GM12878 (cell line): Measurements from ENCODE around the gene MFAP4. TPM values are rescaled to one million over a fixed set of nuclear protein-coding genes. Genes with fewer than 3 reads are reported as not detected.

Experiments
- BCL11A ChIP-seq: IDR thresholded peaks from 2 replicates; pipeline ENCODE4 v1.6.1; 2011; ENCODE audit warnings: low read depth, low read length
- CHD2 ChIP-seq: IDR thresholded peaks from 2 replicates; pipeline ENCODE4 v1.6.1; 2011; ENCODE audit warnings: low read depth, low read length, improper control_type of control experiment, borderline replicate concordance
- EED ChIP-seq: sonication (generic); IDR thresholded peaks from 2 replicates; pipeline ENCODE4 v1.6.1; 2016; ENCODE audit warnings: antibody characterized with exemption, low read depth
- IKZF2 ChIP-seq, 2 experiments: fragments of 450-650 bp; IDR thresholded peaks; 2 replicates each; pipeline ENCODE4 v1.6.1; 2017; ENCODE audit warnings: mild to moderate bottlenecking in 2 of 2, moderate library complexity in 2 of 2
- JUND ChIP-seq: IDR thresholded peaks from 2 replicates; pipeline ENCODE4 v1.6.1; 2012; ENCODE audit warnings: low read depth, mild to moderate bottlenecking, low read length, improper control_type of control experiment, moderate library complexity
- MTA2 ChIP-seq: fragments of 450-650 bp; IDR thresholded peaks from 2 replicates; pipeline ENCODE4 v1.6.1; 2016; ENCODE audit warnings: low read depth, mild to moderate bottlenecking, moderate library complexity
- MYB ChIP-seq: fragments of 150-350 bp; IDR thresholded peaks from 2 replicates; pipeline ENCODE4 v1.6.1; 2014; ENCODE audit warnings: mild to moderate bottlenecking, low read depth, low read length, borderline replicate concordance
- NFYB ChIP-seq: IDR thresholded peaks from 2 replicates; pipeline ENCODE4 v1.6.1; 2011; ENCODE audit warnings: low read depth, mild to moderate bottlenecking, low read length, improper control_type of control experiment, moderate library complexity; ENCODE audit not compliant: insufficient read depth
- NR2F1 ChIP-seq: fragments of 450-650 bp; conservative IDR thresholded peaks from 2 replicates; pipeline ENCODE4 v1.6.1; 2017; ENCODE audit warnings: mild to moderate bottlenecking
- NRF1 ChIP-seq: conservative IDR thresholded peaks from 2 replicates; pipeline ENCODE4 v1.6.1; 2011; ENCODE audit warnings: mild to moderate bottlenecking, low read depth, low read length, improper control_type of control experiment
- PAX8 ChIP-seq: fragments of 450-650 bp; IDR thresholded peaks from 2 replicates; pipeline ENCODE4 v1.6.1; 2017; ENCODE audit warnings: mild to moderate bottlenecking, moderate library complexity
- TAF1 ChIP-seq: IDR thresholded peaks from 2 replicates; pipeline ENCODE4 v1.6.1; 2011; ENCODE audit warnings: mild to moderate bottlenecking, low read depth, low read length, borderline replicate concordance
- polyA plus RNA-seq, 11 experiments: library from polyadenylated mRNA; depleted of rRNA in 4 of 11; unstranded in 6 of 11; stranded (reverse) in 5 of 11; fragments of >200 nt; fragmentation: Nextera tagmentation in 4 of 11; fragmentation: Illumina TruSeq in 1 of 11; extraction: Ambion mirVana in 4 of 11; extraction: Trizol in 1 of 11; gene quantifications; 1 replicate in 1 of 11; 2 replicates in 10 of 11; pipeline versions ENCODE4 v1.2.1 to v1.2.3, GENCODE V29; 2011 to 2016; ENCODE audit warnings: inconsistent platforms in 2 of 11, missing spikeins in 2 of 11, low read depth in 1 of 11
- total RNA-seq, 4 experiments: library from RNA; depleted of rRNA in 3 of 4; stranded (reverse); fragments of >200 nt in 3 of 4; fragmentation: Illumina TruSeq in 1 of 4; extraction: Trizol in 1 of 4; gene quantifications; 2 replicates each; pipeline versions ENCODE4 v1.2.1 to v1.2.3, GENCODE V29; 2013 to 2021
- TF ChIP-seq, protein P1 (sequence below): fragments of 450-650 bp; IDR thresholded peaks from 2 replicates; pipeline ENCODE4 v1.6.1; 2016; ENCODE audit warnings: mild to moderate bottlenecking, moderate library complexity, borderline replicate concordance
- TF ChIP-seq, protein P2 (sequence below): IDR thresholded peaks from 2 replicates; pipeline ENCODE4 v1.6.1; 2012; ENCODE audit warnings: low read depth, low read length, improper control_type of control experiment
- TF ChIP-seq, protein P3 (sequence below): fragments of 450-650 bp; IDR thresholded peaks from 2 replicates; pipeline ENCODE4 v1.6.1; 2018; ENCODE audit warnings: borderline replicate concordance, mild to moderate bottlenecking; ENCODE audit not compliant: partially characterized antibody
- TF ChIP-seq, protein P4 (sequence below), 3 experiments: IDR thresholded peaks in 2 of 3; conservative IDR thresholded peaks in 1 of 3; 2 replicates each; pipeline ENCODE4 v1.5.1; 2011; ENCODE audit warnings: low read depth in 3 of 3, low read length in 3 of 3, mild to moderate bottlenecking in 3 of 3, control low read depth in 2 of 3, moderate library complexity in 2 of 3, inconsistent platforms in 1 of 3, mixed read lengths in 1 of 3; ENCODE audit not compliant: control insufficient read depth in 2 of 3, insufficient read depth in 1 of 3; ENCODE audit errors: extremely low read depth in 1 of 3
- TF ChIP-seq, protein P5 (sequence below): fragments of 450-650 bp; IDR thresholded peaks from 2 replicates; pipeline ENCODE4 v1.6.1; 2018; ENCODE audit warnings: mild to moderate bottlenecking, low read depth, moderate library complexity; ENCODE audit not compliant: partially characterized antibody

MFAP4 gene
- total and polyA plus RNA-seq, 10 of the 15 experiments (the other 5 are each of a cell fraction or from before 2014, with no cell fraction given): 0.08 to 0.28 (median 0.09) TPM; not detected in 7

DNA sequence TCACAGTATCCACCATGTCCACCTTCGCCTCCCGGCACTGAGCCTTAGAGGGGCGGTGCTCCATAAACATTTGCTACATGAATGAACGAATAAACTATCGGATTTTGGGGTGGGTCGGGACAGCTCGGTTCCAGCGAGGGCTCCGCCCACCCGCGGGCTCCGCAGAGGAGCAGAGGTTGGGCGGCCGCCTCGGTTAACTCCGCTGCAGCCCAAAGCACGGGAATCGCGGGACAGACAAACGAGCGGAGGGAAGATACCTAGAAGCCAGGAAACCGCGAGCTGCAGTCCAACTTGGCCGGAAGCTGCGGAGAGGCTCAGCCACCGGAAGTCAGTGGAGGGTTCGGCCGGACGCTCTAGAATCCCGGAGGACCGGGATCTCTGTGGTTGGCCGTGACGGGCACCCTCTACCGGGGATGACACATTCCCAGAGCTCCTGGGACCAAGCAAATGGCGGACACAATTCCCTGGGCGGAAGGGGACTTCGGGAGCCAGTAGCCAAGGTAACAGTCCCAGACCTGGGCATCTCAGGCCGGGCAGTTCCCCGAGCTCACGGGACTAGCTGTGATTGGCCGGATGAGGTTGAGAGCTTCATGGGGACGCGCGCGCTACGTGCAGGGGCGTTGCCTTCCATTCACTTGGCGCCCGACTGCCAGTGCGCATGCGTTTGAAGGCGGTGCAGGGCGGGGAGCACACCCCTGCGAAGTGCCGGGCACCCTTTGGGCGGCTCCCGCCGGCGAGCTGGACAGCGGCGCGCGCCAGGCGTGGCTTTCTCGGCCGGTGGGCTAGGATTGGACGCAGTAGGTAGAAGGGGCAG is 9.2 kb downstream of the MFAP4 start (continued):
- TF ChIP-seq, protein P1, sequence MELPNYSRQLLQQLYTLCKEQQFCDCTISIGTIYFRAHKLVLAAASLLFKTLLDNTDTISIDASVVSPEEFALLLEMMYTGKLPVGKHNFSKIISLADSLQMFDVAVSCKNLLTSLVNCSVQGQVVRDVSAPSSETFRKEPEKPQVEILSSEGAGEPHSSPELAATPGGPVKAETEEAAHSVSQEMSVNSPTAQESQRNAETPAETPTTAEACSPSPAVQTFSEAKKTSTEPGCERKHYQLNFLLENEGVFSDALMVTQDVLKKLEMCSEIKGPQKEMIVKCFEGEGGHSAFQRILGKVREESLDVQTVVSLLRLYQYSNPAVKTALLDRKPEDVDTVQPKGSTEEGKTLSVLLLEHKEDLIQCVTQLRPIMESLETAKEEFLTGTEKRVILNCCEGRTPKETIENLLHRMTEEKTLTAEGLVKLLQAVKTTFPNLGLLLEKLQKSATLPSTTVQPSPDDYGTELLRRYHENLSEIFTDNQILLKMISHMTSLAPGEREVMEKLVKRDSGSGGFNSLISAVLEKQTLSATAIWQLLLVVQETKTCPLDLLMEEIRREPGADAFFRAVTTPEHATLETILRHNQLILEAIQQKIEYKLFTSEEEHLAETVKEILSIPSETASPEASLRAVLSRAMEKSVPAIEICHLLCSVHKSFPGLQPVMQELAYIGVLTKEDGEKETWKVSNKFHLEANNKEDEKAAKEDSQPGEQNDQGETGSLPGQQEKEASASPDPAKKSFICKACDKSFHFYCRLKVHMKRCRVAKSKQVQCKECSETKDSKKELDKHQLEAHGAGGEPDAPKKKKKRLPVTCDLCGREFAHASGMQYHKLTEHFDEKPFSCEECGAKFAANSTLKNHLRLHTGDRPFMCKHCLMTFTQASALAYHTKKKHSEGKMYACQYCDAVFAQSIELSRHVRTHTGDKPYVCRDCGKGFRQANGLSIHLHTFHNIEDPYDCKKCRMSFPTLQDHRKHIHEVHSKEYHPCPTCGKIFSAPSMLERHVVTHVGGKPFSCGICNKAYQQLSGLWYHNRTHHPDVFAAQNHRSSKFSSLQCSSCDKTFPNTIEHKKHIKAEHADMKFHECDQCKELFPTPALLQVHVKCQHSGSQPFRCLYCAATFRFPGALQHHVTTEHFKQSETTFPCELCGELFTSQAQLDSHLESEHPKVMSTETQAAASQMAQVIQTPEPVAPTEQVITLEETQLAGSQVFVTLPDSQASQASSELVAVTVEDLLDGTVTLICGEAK: peak; percentile 95
- TF ChIP-seq NR2F1 (no peak), JUND (no peak), NRF1 (peak; percentile 96), TAF1 (peak; percentile 90), NFYB (peak; percentile 86), BCL11A (no peak), IKZF2 (IDR thresholded peaks at IDR 0.05) (peak; percentile 38 to 49; a peak in 3 of 4 replicates), MTA2 (no peak), PAX8 (no peak), CHD2 (no peak), EED (0 out of 2 replicates have a peak, but pooled peaks have one; percentile 43), MYB (no peak)
- TF ChIP-seq, protein P2, sequence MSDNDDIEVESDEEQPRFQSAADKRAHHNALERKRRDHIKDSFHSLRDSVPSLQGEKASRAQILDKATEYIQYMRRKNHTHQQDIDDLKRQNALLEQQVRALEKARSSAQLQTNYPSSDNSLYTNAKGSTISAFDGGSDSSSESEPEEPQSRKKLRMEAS: 0 out of 2 replicates have a peak, but pooled peaks have one; percentile 47
- TF ChIP-seq, protein P3, sequence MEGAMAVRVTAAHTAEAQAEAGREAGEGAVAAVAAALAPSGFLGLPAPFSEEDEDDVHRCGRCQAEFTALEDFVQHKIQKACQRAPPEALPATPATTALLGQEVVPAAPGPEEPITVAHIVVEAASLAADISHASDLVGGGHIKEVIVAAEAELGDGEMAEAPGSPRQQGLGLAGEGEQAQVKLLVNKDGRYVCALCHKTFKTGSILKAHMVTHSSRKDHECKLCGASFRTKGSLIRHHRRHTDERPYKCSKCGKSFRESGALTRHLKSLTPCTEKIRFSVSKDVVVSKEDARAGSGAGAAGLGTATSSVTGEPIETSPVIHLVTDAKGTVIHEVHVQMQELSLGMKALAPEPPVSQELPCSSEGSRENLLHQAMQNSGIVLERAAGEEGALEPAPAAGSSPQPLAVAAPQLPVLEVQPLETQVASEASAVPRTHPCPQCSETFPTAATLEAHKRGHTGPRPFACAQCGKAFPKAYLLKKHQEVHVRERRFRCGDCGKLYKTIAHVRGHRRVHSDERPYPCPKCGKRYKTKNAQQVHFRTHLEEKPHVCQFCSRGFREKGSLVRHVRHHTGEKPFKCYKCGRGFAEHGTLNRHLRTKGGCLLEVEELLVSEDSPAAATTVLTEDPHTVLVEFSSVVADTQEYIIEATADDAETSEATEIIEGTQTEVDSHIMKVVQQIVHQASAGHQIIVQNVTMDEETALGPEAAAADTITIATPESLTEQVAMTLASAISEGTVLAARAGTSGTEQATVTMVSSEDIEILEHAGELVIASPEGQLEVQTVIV: peak; percentile 45
- TF ChIP-seq, protein P4, sequence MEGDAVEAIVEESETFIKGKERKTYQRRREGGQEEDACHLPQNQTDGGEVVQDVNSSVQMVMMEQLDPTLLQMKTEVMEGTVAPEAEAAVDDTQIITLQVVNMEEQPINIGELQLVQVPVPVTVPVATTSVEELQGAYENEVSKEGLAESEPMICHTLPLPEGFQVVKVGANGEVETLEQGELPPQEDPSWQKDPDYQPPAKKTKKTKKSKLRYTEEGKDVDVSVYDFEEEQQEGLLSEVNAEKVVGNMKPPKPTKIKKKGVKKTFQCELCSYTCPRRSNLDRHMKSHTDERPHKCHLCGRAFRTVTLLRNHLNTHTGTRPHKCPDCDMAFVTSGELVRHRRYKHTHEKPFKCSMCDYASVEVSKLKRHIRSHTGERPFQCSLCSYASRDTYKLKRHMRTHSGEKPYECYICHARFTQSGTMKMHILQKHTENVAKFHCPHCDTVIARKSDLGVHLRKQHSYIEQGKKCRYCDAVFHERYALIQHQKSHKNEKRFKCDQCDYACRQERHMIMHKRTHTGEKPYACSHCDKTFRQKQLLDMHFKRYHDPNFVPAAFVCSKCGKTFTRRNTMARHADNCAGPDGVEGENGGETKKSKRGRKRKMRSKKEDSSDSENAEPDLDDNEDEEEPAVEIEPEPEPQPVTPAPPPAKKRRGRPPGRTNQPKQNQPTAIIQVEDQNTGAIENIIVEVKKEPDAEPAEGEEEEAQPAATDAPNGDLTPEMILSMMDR (IDR thresholded peaks at IDR 0.05 in 2 of 3, conservative IDR thresholded peaks at IDR 0.05 in 1 of 3; ENCODE audit: control insufficient read depth in 2 of 3, extremely low read depth in 1 of 3, insufficient read depth in 1 of 3, low read depth in 3 of 3, low read length in 3 of 3): no peak
- TF ChIP-seq, protein P5, sequence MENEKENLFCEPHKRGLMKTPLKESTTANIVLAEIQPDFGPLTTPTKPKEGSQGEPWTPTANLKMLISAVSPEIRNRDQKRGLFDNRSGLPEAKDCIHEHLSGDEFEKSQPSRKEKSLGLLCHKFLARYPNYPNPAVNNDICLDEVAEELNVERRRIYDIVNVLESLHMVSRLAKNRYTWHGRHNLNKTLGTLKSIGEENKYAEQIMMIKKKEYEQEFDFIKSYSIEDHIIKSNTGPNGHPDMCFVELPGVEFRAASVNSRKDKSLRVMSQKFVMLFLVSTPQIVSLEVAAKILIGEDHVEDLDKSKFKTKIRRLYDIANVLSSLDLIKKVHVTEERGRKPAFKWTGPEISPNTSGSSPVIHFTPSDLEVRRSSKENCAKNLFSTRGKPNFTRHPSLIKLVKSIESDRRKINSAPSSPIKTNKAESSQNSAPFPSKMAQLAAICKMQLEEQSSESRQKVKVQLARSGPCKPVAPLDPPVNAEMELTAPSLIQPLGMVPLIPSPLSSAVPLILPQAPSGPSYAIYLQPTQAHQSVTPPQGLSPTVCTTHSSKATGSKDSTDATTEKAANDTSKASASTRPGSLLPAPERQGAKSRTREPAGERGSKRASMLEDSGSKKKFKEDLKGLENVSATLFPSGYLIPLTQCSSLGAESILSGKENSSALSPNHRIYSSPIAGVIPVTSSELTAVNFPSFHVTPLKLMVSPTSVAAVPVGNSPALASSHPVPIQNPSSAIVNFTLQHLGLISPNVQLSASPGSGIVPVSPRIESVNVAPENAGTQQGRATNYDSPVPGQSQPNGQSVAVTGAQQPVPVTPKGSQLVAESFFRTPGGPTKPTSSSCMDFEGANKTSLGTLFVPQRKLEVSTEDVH: peak; percentile 75
